PC-9 (cell line): Measurements from ENCODE around the gene FSHB. TPM values are rescaled to one million over a fixed set of nuclear protein-coding genes. Genes with fewer than 3 reads are reported as not detected.

Source experiments
- BruUV-seq: library from RNA; stranded (reverse); fragments of 400-500 nt; replicated peaks from 2 replicates; lab custom pipeline; 2021; lab: Mats Ljungman, UMichigan
- CTCF ChIA-PET: fragments of 300-600 bp; sonication (Branson Sonifier 250); formaldehyde crosslinking; loops from one replicate; lab custom pipeline; 2022; ENCODE audit warnings: antibody characterized with exemption; lab: Charles Lee
- POLR2A ChIA-PET: fragments of 300-600 bp; sonication (Branson Sonifier 250); formaldehyde crosslinking; loops from one replicate; lab custom pipeline; 2022; ENCODE audit warnings: antibody characterized with exemption; ENCODE audit not compliant: unreplicated experiment; lab: Charles Lee
- DNase-seq, 2 experiments: peaks; one replicate each; pipeline versions ENCODE4 v3.0.0 to v3.0.0-alpha.2; 2015 to 2022; ENCODE audit warnings: mixed read lengths in 1 of 2
- H2AFZ ChIP-seq: fragments of 200-600 bp; sonication (generic); 2 replicates; pipeline ENCODE4 v1.8.1; 2017; ENCODE audit warnings: antibody characterized with exemption
- H3F3A ChIP-seq: fragments of 200-600 bp; sonication (generic); 2 replicates; pipeline ENCODE4 v1.8.1; 2017; ENCODE audit warnings: antibody characterized with exemption, mild to moderate bottlenecking, low read depth; ENCODE audit not compliant: insufficient read depth
- H3K27ac ChIP-seq: fragments of 200-600 bp; sonication (generic); 2 replicates; pipeline ENCODE4 v1.6.1; 2016; ENCODE audit warnings: mixed run types
- H3K27me3 ChIP-seq: fragments of 200-600 bp; sonication (generic); 2 replicates; pipeline ENCODE4 v1.6.1; 2016; ENCODE audit warnings: low read depth, mixed run types; ENCODE audit not compliant: insufficient read depth
- H3K36me3 ChIP-seq: fragments of 200-600 bp; sonication (generic); 2 replicates; pipeline ENCODE4 v1.6.1; 2016; ENCODE audit warnings: low read depth, mixed run types
- H3K4me1 ChIP-seq: fragments of 200-600 bp; sonication (generic); replicated peaks from 2 replicates; pipeline ENCODE4 v1.6.1; 2016; ENCODE audit warnings: mixed run types; ENCODE audit not compliant: insufficient read depth
- H3K4me2 ChIP-seq: fragments of 200-600 bp; sonication (generic); 2 replicates; pipeline ENCODE4 v1.6.1; 2017; ENCODE audit warnings: mixed run types
- H3K4me3 ChIP-seq: fragments of 200-600 bp; sonication (generic); 2 replicates; pipeline ENCODE4 v1.6.1; 2016; ENCODE audit warnings: mixed run types
- H3K79me2 ChIP-seq: fragments of 200-600 bp; sonication (generic); 2 replicates; pipeline ENCODE4 v1.6.1; 2017; ENCODE audit warnings: low read depth, mixed run types
- H3K9me2 ChIP-seq: fragments of 200-600 bp; sonication (generic); 2 replicates; pipeline ENCODE4 v1.8.1; 2017; ENCODE audit warnings: mild to moderate bottlenecking; ENCODE audit not compliant: insufficient read depth
- H3K9me3 ChIP-seq: fragments of 200-600 bp; sonication (generic); 2 replicates; pipeline ENCODE4 v1.8.1; 2016; ENCODE audit warnings: low read depth; ENCODE audit not compliant: insufficient read depth
- H4K20me1 ChIP-seq: fragments of 200-600 bp; sonication (generic); 2 replicates; pipeline ENCODE4 v1.8.1; 2017; ENCODE audit not compliant: insufficient read depth
- EZH2 ChIP-seq: fragments of 200-600 bp; sonication (generic); IDR thresholded peaks from 2 replicates; pipeline ENCODE4 v1.8.0; 2017; ENCODE audit warnings: antibody characterized with exemption, low read depth
- intact Hi-C: fragments of 100-400 bp; cut with micrococcal nuclease; formaldehyde crosslinking; loops from one replicate; pipeline ENCODE4 v1.10.0; 2022; ENCODE audit not compliant: unreplicated experiment
- total RNA-seq: library from RNA; stranded (reverse); gene quantifications from 2 replicates; pipeline ENCODE4 v1.2.3, GENCODE V29; 2021
- TF ChIP-seq, protein P1 (sequence below): fragments of 200-600 bp; sonication (generic); conservative IDR thresholded peaks from 2 replicates; pipeline ENCODE4 v1.6.1; 2017; ENCODE audit warnings: mixed run types, antibody characterized with exemption, mild to moderate bottlenecking, moderate library complexity

FSHB gene
- total RNA-seq, 1 experiment from 2014 or later = not detected

DNA sequence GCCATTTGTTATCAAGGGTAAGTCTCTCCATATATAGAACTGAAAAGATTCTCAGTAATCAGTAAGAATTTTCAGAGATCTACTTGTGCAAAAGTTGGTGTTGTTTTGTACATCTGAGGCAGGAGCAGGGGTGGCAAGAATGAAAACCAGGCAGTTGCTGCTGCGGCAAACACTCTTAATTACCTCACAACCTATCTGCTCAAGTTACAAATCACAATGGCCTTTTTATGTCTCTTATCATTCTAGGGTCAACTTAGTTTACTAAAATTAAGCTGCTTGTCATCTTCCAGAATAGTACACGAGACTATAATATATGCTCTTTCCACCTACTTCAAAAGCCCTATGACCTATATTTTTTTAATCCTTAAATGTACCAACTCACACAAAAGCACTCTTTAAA lies 14.3 kb upstream of the FSHB start:
- intact Hi-C loops = no loop called here
- no peak for DNase-seq
- Histone ChIP-seq H3F3A (no peaks in the 10 kb centered on the region), H3K27me3 (no peaks in the 10 kb centered on the region), H3K27ac (no peak overlapping the region), H3K4me2 (no peak overlapping the region), H3K9me3 (no peaks in the 10 kb centered on the region), H3K36me3 (no peaks in the 10 kb centered on the region), H3K9me2 (no peaks in the 10 kb centered on the region), H3K4me3 (no peak overlapping the region), H2AFZ (no peak overlapping the region), H4K20me1 (no peaks in the 10 kb centered on the region), H3K4me1 (no peaks in the 10 kb centered on the region), H3K79me2 (no peaks in the 10 kb centered on the region)
- TF ChIP-seq, protein P1, sequence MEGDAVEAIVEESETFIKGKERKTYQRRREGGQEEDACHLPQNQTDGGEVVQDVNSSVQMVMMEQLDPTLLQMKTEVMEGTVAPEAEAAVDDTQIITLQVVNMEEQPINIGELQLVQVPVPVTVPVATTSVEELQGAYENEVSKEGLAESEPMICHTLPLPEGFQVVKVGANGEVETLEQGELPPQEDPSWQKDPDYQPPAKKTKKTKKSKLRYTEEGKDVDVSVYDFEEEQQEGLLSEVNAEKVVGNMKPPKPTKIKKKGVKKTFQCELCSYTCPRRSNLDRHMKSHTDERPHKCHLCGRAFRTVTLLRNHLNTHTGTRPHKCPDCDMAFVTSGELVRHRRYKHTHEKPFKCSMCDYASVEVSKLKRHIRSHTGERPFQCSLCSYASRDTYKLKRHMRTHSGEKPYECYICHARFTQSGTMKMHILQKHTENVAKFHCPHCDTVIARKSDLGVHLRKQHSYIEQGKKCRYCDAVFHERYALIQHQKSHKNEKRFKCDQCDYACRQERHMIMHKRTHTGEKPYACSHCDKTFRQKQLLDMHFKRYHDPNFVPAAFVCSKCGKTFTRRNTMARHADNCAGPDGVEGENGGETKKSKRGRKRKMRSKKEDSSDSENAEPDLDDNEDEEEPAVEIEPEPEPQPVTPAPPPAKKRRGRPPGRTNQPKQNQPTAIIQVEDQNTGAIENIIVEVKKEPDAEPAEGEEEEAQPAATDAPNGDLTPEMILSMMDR = no peak
- TF ChIP-seq EZH2 = no peak
- ChIA-PET POLR2A (no interaction called here), CTCF (no interaction called here)
- no TSS peak for BruUV-seq

DNA sequence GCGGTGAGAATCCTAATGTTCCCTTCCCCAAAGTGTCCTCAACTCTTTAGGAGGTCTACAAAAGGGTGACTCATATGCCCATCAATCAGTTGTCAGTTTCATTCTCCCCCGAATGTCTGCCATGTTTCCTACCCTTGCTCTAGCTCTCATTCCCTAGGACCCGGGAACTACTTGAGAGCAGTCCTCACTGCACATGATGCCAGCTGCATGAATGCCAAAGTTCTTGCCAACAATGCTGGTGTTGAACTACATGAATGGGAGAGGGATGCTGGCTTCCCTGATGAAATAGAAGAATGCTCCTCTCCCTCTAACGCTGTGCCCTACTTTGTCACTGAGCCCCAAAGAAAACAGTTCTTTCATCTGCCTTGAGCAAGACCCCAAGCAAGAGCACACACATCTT lies 12.5 kb upstream of the FSHB start:
- Histone ChIP-seq H3K4me2 (no peak overlapping the region), H3K4me3 (no peak overlapping the region), H2AFZ (no peak overlapping the region), H3F3A (no peaks in the 10 kb centered on the region), H3K27me3 (no peaks in the 10 kb centered on the region), H3K79me2 (no peaks in the 10 kb centered on the region), H3K27ac (no peak overlapping the region), H3K36me3 (no peaks in the 10 kb centered on the region), H3K9me3 (no peaks in the 10 kb centered on the region), H4K20me1 (no peaks in the 10 kb centered on the region), H3K4me1 (no peaks in the 10 kb centered on the region), H3K9me2 (no peaks in the 10 kb centered on the region)
- no peak for DNase-seq
- CTCF ChIA-PET = no interaction called here
- no TSS peak for BruUV-seq
- POLR2A ChIA-PET = no interaction called here
- TF ChIP-seq EZH2 = no peak
- TF ChIP-seq, protein P1 = no peak
- intact Hi-C loops = no loop called here

DNA sequence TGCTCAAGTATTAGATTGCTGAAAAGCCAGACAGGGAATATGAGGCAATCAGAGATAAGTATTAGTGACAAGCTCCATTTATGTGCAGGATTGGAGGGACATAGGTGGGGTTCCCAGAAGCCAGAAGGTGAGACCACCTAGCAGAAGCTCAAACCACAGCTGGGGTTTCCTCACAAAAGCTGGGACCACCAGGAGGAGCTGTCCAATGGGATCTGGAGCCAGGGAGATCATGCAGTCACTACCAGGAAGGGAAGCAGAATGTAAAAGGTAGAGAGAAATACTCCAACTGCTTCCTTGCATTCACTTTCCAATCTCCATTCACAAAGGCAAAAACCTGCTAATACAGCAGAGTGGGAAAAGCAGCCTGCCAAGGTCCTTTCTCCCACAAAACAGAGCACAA lies 5.2 kb upstream of the FSHB start:
- H3K9me3 ChIP-seq = no peaks in the 10 kb centered on the region
- H4K20me1 ChIP-seq = no peaks in the 10 kb centered on the region
- no peak overlapping the region for H3K27ac ChIP-seq
- no peak for TF ChIP-seq EZH2
- TF ChIP-seq, protein P1 = no peak
- no TSS peak for BruUV-seq
- no peaks in the 10 kb centered on the region for H3K4me1 ChIP-seq
- no peaks in the 10 kb centered on the region for H3K9me2 ChIP-seq
- H3K4me2 ChIP-seq = no peak overlapping the region
- H3K4me3 ChIP-seq = no peak overlapping the region
- H3F3A ChIP-seq = no peaks in the 10 kb centered on the region
- H3K79me2 ChIP-seq = no peaks in the 10 kb centered on the region
- ChIA-PET POLR2A (no interaction called here), CTCF (no interaction called here)
- no peak for DNase-seq
- no peak overlapping the region for H2AFZ ChIP-seq
- H3K36me3 ChIP-seq = no peaks in the 10 kb centered on the region
- intact Hi-C loops = no loop called here
- no peaks in the 10 kb centered on the region for H3K27me3 ChIP-seq
